ENCODE data around the gene NEBL. TPM values are rescaled to one million over a fixed set of nuclear protein-coding genes. Genes with fewer than 3 reads are reported as not detected.

Gene NEBL
- total RNA-seq, 2 donors from 2014 or later = 14.1 to 26.6 TPM

GRCh38 chr10:20811131-20811530 is 86.0 kb downstream of the NEBL start:
- Histone ChIP-seq H3K4me1 (no peaks in the 10 kb centered on the region), H3K36me3 (no peaks in the 10 kb centered on the region), H3K9me3 (no peaks in the 10 kb centered on the region), H3K27ac (no peak overlapping the region), H3K27me3 (no peaks in the 10 kb centered on the region), H3K9ac (ENCODE audit: low read depth in 2 of 2, low read length in 2 of 2) (no peak overlapping the region), H3K4me3 (no peak overlapping the region)
- intact Hi-C loops (cut with DNase I) = no loop called here
- no peak for DNase-seq
- TF ChIP-seq CTCF (IDR thresholded peaks at IDR 0.05) = no peak

GRCh38 chr10:20809631-20810030 is 87.5 kb downstream of the NEBL start:
- no peak overlapping the region for H3K27ac ChIP-seq
- H3K4me3 ChIP-seq = no peak overlapping the region
- no peak for DNase-seq
- TF ChIP-seq CTCF (IDR thresholded peaks at IDR 0.05) = no peak
- H3K4me1 ChIP-seq = no peaks in the 10 kb centered on the region
- no peaks in the 10 kb centered on the region for H3K9me3 ChIP-seq
- no peaks in the 10 kb centered on the region for H3K27me3 ChIP-seq
- intact Hi-C loops (cut with DNase I) = no loop called here
- no peak overlapping the region for H3K9ac ChIP-seq (ENCODE audit: low read depth in 2 of 2, low read length in 2 of 2)
- H3K36me3 ChIP-seq = no peaks in the 10 kb centered on the region

- H3K4me1 ChIP-seq = no peaks in the 10 kb centered on the region
- no peak overlapping the region for H3K9ac ChIP-seq (ENCODE audit: low read depth in 2 of 2, low read length in 2 of 2)
- TF ChIP-seq CTCF (IDR thresholded peaks at IDR 0.05) = no peak
- H3K36me3 ChIP-seq = no peaks in the 10 kb centered on the region
- H3K27me3 ChIP-seq = no peaks in the 10 kb centered on the region
- DNase-seq = no peak
- no peak overlapping the region for H3K27ac ChIP-seq
- intact Hi-C loops (cut with DNase I) = no loop called here
- H3K9me3 ChIP-seq = no peaks in the 10 kb centered on the region
- H3K4me3 ChIP-seq = no peak overlapping the region
Measured at GRCh38 chr10:20806487-20806886, 90.6 kb downstream of the NEBL start.

- intact Hi-C loops (cut with DNase I) = no loop called here
- Histone ChIP-seq H3K4me1 (no peaks in the 10 kb centered on the region), H3K9me3 (no peaks in the 10 kb centered on the region), H3K36me3 (no peaks in the 10 kb centered on the region), H3K27me3 (no peaks in the 10 kb centered on the region), H3K9ac (ENCODE audit: low read depth in 2 of 2, low read length in 2 of 2) (no peak overlapping the region), H3K27ac (no peak overlapping the region), H3K4me3 (no peak overlapping the region)
- DNase-seq = no peak
- no peak for TF ChIP-seq CTCF (IDR thresholded peaks at IDR 0.05)
Measured at GRCh38 chr10:20797290-20797689, 99.8 kb downstream of the NEBL start.

- TF ChIP-seq CTCF (IDR thresholded peaks at IDR 0.05) = no peak
- Histone ChIP-seq H3K4me1 (no peaks in the 10 kb centered on the region), H3K27ac (no peak overlapping the region), H3K27me3 (no peaks in the 10 kb centered on the region), H3K36me3 (no peaks in the 10 kb centered on the region), H3K9me3 (no peaks in the 10 kb centered on the region), H3K9ac (ENCODE audit: low read depth in 2 of 2, low read length in 2 of 2) (no peak overlapping the region), H3K4me3 (no peak overlapping the region)
- intact Hi-C loops (cut with DNase I) = no loop called here
- DNase-seq = no peak
Measured at GRCh38 chr10:20795391-20795790, 101.7 kb downstream of the NEBL start.

- Histone ChIP-seq H3K4me3 (no peak overlapping the region), H3K9ac (ENCODE audit: low read depth in 2 of 2, low read length in 2 of 2) (no peak overlapping the region), H3K27me3 (no peaks in the 10 kb centered on the region), H3K27ac (no peak overlapping the region), H3K9me3 (no peaks in the 10 kb centered on the region), H3K4me1 (no peaks in the 10 kb centered on the region), H3K36me3 (no peaks in the 10 kb centered on the region)
- no peak for DNase-seq
- intact Hi-C loops (cut with DNase I) = no loop called here
- TF ChIP-seq CTCF (IDR thresholded peaks at IDR 0.05) = no peak
Measured at GRCh38 chr10:20785174-20785573, 111.9 kb downstream of the NEBL start.

Measured in colonic mucosa (tissue), 4 donors.